GM12878 (cell line): ENCODE results near the gene OR5AU1. TPM values are rescaled to one million over a fixed set of nuclear protein-coding genes. Genes with fewer than 3 reads are reported as not detected.

Experiments used
- ATAC-seq: fragments of 200-7000 bp; cut with Tn5 transposase; 3 replicates; pipeline ENCODE4 v1.9.1; 2020; ENCODE audit warnings: mild to moderate bottlenecking, moderate library complexity
- BruUV-seq: library from RNA; stranded (reverse); fragments of 400-500 nt; replicated peaks from 2 replicates; lab custom pipeline; 2021; lab: Mats Ljungman, UMichigan
- CTCF ChIA-PET: fragments of 300-600 bp; sonication (Branson Sonifier 250); formaldehyde crosslinking; extraction: SDS; loops from one replicate; lab custom pipeline; 2021; ENCODE audit warnings: inconsistent platforms; lab: Yijun Ruan, JAX
- POLR2A ChIA-PET: fragments of 350-600 bp; formaldehyde crosslinking; extraction: SDS; loops from one replicate; lab custom pipeline; 2021; ENCODE audit warnings: inconsistent platforms; lab: Charles Lee
- RAD21 ChIA-PET: fragments of 300-600 bp; sonication (Branson Sonifier 250); formaldehyde crosslinking; loops from one replicate; lab custom pipeline; 2023; ENCODE audit warnings: antibody characterized with exemption; ENCODE audit not compliant: unreplicated experiment; lab: Charles Lee
- SMC1A ChIA-PET: fragments of 300-600 bp; sonication (Branson Sonifier 250); formaldehyde crosslinking; loops from one replicate; lab custom pipeline; 2023; ENCODE audit not compliant: unreplicated experiment, uncharacterized antibody; lab: Charles Lee
- DNase-seq: peaks from one replicate; pipeline ENCODE4 v3.0.0-alpha.2; 2011; ENCODE audit warnings: low read depth, low spot score
- FAIRE-seq: peaks from 3 replicates; lab custom pipeline; 2011; peaks lifted over from hg19 to GRCh38; lab: Jason Lieb, UNC
- H2AFZ ChIP-seq: 2 replicates; pipeline ENCODE4 v1.6.0; 2011; ENCODE audit warnings: low read depth, low read length, control low read depth; ENCODE audit not compliant: control insufficient read depth
- H3K27ac ChIP-seq: 2 replicates; pipeline ENCODE4 v1.5.1; 2011; ENCODE audit warnings: control low read depth; ENCODE audit not compliant: control insufficient read depth, insufficient read depth
- H3K27me3 ChIP-seq, 2 experiments: replicated peaks in 1 of 2; 2 replicates each; pipeline versions ENCODE4 v1.6.0 to v1.6.1; 2011; ENCODE audit warnings: low read length in 1 of 2; ENCODE audit not compliant: control insufficient read depth in 2 of 2, insufficient read depth in 2 of 2
- H3K36me3 ChIP-seq, 2 experiments: 2 replicates each; pipeline ENCODE4 v1.5.1; 2011; ENCODE audit warnings: low read length in 1 of 2; ENCODE audit not compliant: control insufficient read depth in 2 of 2, insufficient read depth in 2 of 2
- H3K4me1 ChIP-seq: 2 replicates; pipeline ENCODE4 v1.6.1; 2011; ENCODE audit warnings: mild to moderate bottlenecking, low read length, moderate library complexity, mixed read lengths; ENCODE audit not compliant: control insufficient read depth, insufficient read depth
- H3K4me2 ChIP-seq: 2 replicates; pipeline ENCODE4 v1.6.0; 2011; ENCODE audit warnings: control low read depth; ENCODE audit not compliant: control insufficient read depth, insufficient read depth
- H3K4me3 ChIP-seq: fragments of 200-600 bp; sonication (generic); 2 replicates; pipeline ENCODE4 v1.5.1; 2016
- H3K79me2 ChIP-seq: 2 replicates; pipeline ENCODE4 v1.6.0; 2011; ENCODE audit warnings: low read length; ENCODE audit not compliant: control insufficient read depth, insufficient read depth
- H3K9ac ChIP-seq: 2 replicates; pipeline ENCODE4 v1.8.0; 2011; ENCODE audit warnings: low read length, control low read depth, mixed read lengths; ENCODE audit not compliant: control insufficient read depth, insufficient read depth
- H3K9me3 ChIP-seq: replicated peaks from 3 replicates; pipeline ENCODE4 v1.5.1; 2011; ENCODE audit warnings: mild to moderate bottlenecking, low read length; ENCODE audit not compliant: control insufficient read depth, insufficient read depth
- H4K20me1 ChIP-seq: 2 replicates; pipeline ENCODE4 v1.6.0; 2011; ENCODE audit not compliant: control insufficient read depth, insufficient read depth
- BCL11A ChIP-seq: IDR thresholded peaks from 2 replicates; pipeline ENCODE4 v1.6.1; 2011; ENCODE audit warnings: low read depth, low read length
- BCL3 ChIP-seq: IDR thresholded peaks from 2 replicates; pipeline ENCODE4 v1.6.1; 2011; ENCODE audit warnings: borderline replicate concordance, low read depth, mild to moderate bottlenecking, moderate library complexity, low read length; ENCODE audit not compliant: insufficient read depth, poor library complexity, severe bottlenecking
- CEBPB ChIP-seq, 2 experiments: fragments of 150-350 bp in 1 of 2; IDR thresholded peaks; 2 replicates each; pipeline ENCODE4 v1.6.1; 2012 to 2014; ENCODE audit warnings: low read depth in 2 of 2, low read length in 2 of 2, borderline replicate concordance in 1 of 2, inconsistent platforms in 1 of 2
- NR2C1 ChIP-seq: fragments of 450-650 bp; IDR thresholded peaks from 2 replicates; pipeline ENCODE4 v1.6.1; 2017; ENCODE audit warnings: antibody characterized with exemption, mild to moderate bottlenecking, moderate library complexity
- PKNOX1 ChIP-seq: fragments of 450-650 bp; IDR thresholded peaks from 2 replicates; pipeline ENCODE4 v1.6.1; 2016; ENCODE audit warnings: mild to moderate bottlenecking
- PML ChIP-seq: IDR thresholded peaks from 2 replicates; pipeline ENCODE4 v1.6.1; 2012; ENCODE audit warnings: low read length, inconsistent platforms
- RAD21 ChIP-seq: IDR thresholded peaks from 2 replicates; pipeline ENCODE4 v1.6.1; 2011; ENCODE audit warnings: mild to moderate bottlenecking, low read depth, low read length, moderate library complexity; ENCODE audit not compliant: insufficient read depth
- RCOR1 ChIP-seq: conservative IDR thresholded peaks from 2 replicates; pipeline ENCODE4 v1.6.1; 2012; ENCODE audit warnings: low read depth, low read length, improper control_type of control experiment
- SPI1 ChIP-seq: IDR thresholded peaks from 2 replicates; pipeline ENCODE4 v1.6.1; 2011; ENCODE audit warnings: low read depth, mild to moderate bottlenecking, low read length, moderate library complexity, borderline replicate concordance; ENCODE audit not compliant: insufficient read depth
- STAT3 ChIP-seq: IDR thresholded peaks from 2 replicates; pipeline ENCODE4 v1.6.1; 2011; ENCODE audit warnings: low read depth, low read length, improper control_type of control experiment
- ZBTB11 ChIP-seq: fragments of 450-650 bp; formaldehyde crosslinking; IDR thresholded peaks from 2 replicates; pipeline ENCODE4 v1.5.0; 2022; ENCODE audit warnings: mild to moderate bottlenecking, missing genetic modification characterization
- ZBTB33 ChIP-seq: fragments of 450-650 bp; IDR thresholded peaks from 2 replicates; pipeline ENCODE4 v1.6.1; 2017; ENCODE audit warnings: mild to moderate bottlenecking
- ZSCAN29 ChIP-seq: fragments of 450-650 bp; IDR thresholded peaks from 2 replicates; pipeline ENCODE4 v1.6.1; 2017; ENCODE audit warnings: mild to moderate bottlenecking, moderate library complexity
- WGBS: methylation state at CpG from one replicate; pipeline ENCODE4 v1.1.6; 2016; ENCODE audit warnings: low lambda C conversion rate; ENCODE audit not compliant: insufficient replicate concordance, insufficient coverage; ENCODE audit errors: missing lambda C conversion rate; 5-methylcytosine and 5-hydroxymethylcytosine counted together
- in situ Hi-C: fragments of 300-500 bp; cut with MboI; formaldehyde crosslinking; loops from 9 replicates; pipeline ENCODE4 v1.14.3; 2018; ENCODE audit warnings: mixed read lengths
- intact Hi-C: fragments of 100-400 bp; cut with micrococcal nuclease; formaldehyde crosslinking; loops from one replicate; pipeline ENCODE4 v1.14.2; 2022; ENCODE audit not compliant: unreplicated experiment
- polyA plus RNA-seq, 11 experiments: library from polyadenylated mRNA; depleted of rRNA in 4 of 11; unstranded in 6 of 11; stranded (reverse) in 5 of 11; fragments of >200 nt; fragmentation: Nextera tagmentation in 4 of 11; fragmentation: Illumina TruSeq in 1 of 11; extraction: Ambion mirVana in 4 of 11; extraction: Trizol in 1 of 11; gene quantifications; 1 replicate in 1 of 11; 2 replicates in 10 of 11; pipeline versions ENCODE4 v1.2.1 to v1.2.3, GENCODE V29; 2011 to 2016; ENCODE audit warnings: inconsistent platforms in 2 of 11, missing spikeins in 2 of 11, low read depth in 1 of 11
- total RNA-seq, 4 experiments: library from RNA; depleted of rRNA in 3 of 4; stranded (reverse); fragments of >200 nt in 3 of 4; fragmentation: Illumina TruSeq in 1 of 4; extraction: Trizol in 1 of 4; gene quantifications; 2 replicates each; pipeline versions ENCODE4 v1.2.1 to v1.2.3, GENCODE V29; 2013 to 2021

Gene OR5AU1
- total and polyA plus RNA-seq, 10 of the 15 experiments (the other 5 are each of a cell fraction or from before 2014, with no cell fraction given) = not detected

- Histone ChIP-seq H2AFZ (no peak overlapping the region), H3K9ac (no peak overlapping the region), H3K4me2 (no peak overlapping the region), H3K4me3 (no peak overlapping the region), H3K27me3 (no peaks in the 10 kb centered on the region), H3K36me3 (no peaks in the 10 kb centered on the region), H3K9me3 (no peaks in the 10 kb centered on the region; the same call in 2 of the 3 replicates), H3K79me2 (no peaks in the 10 kb centered on the region), H4K20me1 (no peaks in the 10 kb centered on the region), H3K4me1 (peaks cover 22% of the 10 kb centered on the region), H3K27ac (no peak overlapping the region)
- BruUV-seq = no TSS peak
- 72% methylated on average over 4 of the region's 4 CpGs for WGBS
- no peak for DNase-seq
- ChIA-PET POLR2A (no interaction called here), CTCF (interaction anchor here (2.2 kb wide), 1 partner anchor 98 kb away, joined by 7 read pairs; no protein-coding TSS in a partner anchor), SMC1A (no interaction called here), RAD21 (interaction anchor here (0.6 to 0.9 kb wide), 2 partner anchors 44 to 98 kb away, joined by 3 read pairs; no protein-coding TSS in a partner anchor)
- in situ Hi-C loops (no loop called here), intact Hi-C loops (no loop called here)
- TF ChIP-seq BCL3 = no peak
- TF ChIP-seq STAT3 = no peak
- no peak for TF ChIP-seq CEBPB (IDR thresholded peaks at IDR 0.05; ENCODE audit: borderline replicate concordance in 1 of 2, low read depth in 2 of 2, low read length in 2 of 2)
- TF ChIP-seq SPI1 = no peak
- no peak for TF ChIP-seq ZBTB33
- TF ChIP-seq RAD21 = no peak
- no peak for TF ChIP-seq BCL11A
- no peak for TF ChIP-seq NR2C1
- TF ChIP-seq PML = no peak
- no peak for TF ChIP-seq RCOR1
- no peak for TF ChIP-seq ZBTB11 (CRISPR knock-in tag)
- no peak for TF ChIP-seq ZSCAN29
- no peak for TF ChIP-seq PKNOX1
- no peak for ATAC-seq
- no peak for FAIRE-seq
These were observed 43.6 kb downstream of the OR5AU1 start for GRCh38 chr14:21112255-21112654.
